GM21528 (cell line): ENCODE measurements around the gene YARS1.
"Not testable (repeated sequence)": the region's sequence is repeated elsewhere in the genome, so short reads cannot be mapped to it uniquely, and the experiment has no call there.

ENCODE experiments used
- ATAC-seq: cut with Tn5 transposase; IDR thresholded peaks from one replicate; pipeline ENCODE4 v1.9.1; 2021; ENCODE audit warnings: mild to moderate bottlenecking, moderate library complexity; ENCODE audit not compliant: unreplicated experiment, low FRiP score

YARS1 gene

DNA sequence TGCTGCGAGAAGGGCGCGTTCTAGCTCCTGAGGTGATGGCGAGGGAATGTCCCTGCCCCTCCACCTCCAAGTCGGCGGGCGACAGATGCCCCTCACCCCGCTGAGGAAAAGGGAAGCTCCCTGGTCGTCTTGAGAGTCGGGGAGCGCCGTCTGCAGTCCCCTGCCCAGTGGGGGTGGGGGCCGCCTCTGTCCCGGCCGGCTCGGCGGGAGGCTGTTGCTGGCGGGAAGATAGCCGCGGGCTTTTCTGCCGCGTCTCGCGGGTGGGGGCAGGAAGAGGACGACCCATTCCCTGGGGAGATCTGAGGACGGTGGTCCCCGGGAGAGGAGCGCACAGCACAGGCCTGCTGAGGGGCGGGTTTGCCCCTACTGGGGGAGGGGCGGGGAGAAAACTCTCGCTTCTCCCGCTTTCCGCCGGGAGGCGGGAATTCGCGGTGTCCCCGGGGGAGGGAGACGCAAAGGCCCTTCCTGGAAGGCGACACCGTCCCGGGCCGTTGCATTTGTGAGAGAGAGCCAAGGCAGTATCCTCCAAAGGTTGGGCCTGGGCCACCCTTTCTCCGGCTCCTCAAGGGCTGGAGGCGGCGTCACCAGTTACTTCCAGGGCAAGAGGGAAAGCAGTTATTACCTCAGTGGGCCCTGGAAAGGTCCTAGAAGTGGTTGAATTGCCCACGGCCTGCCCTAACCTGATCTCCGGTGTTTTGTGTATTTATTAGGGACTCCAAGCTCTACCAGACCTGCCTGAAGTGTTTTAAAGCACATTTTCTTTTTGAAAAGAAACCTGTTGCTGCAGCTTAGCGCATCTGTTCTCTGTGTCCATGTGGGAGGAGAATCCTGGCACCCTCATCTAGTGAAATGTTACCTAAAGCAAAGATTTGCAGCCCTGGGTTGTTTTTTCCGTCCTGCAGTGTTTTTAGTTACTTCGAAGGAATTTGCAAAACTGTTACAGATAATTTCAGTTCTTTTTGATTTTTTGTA lies 943 bp upstream of the YARS1 start:
- ATAC-seq, result peak; percentile 28

DNA sequence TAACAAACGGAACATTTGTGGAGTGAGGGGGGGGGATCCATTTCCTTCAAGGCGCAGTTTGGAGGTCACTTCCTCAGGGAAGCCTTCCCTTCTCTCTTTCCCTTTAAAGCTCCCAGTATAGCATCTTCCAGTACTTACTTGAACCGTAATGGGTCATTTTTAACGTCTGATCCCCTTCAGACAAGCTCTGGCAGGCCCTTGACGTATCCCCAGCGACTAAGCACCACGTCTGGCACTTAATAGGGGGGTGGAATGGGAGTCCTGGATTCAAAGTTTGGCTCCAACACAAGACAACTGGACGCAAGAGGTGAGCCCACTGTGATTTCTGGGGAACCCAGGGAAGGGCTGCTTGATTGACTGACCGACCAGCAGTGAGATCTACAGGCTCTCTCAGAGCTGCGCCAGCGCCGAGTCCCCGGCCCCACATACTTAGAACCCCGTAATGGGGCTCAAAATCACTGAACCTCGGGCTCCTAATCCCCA lies 441 bp downstream of the YARS1 start:
- peak; percentile 18 for ATAC-seq

DNA sequence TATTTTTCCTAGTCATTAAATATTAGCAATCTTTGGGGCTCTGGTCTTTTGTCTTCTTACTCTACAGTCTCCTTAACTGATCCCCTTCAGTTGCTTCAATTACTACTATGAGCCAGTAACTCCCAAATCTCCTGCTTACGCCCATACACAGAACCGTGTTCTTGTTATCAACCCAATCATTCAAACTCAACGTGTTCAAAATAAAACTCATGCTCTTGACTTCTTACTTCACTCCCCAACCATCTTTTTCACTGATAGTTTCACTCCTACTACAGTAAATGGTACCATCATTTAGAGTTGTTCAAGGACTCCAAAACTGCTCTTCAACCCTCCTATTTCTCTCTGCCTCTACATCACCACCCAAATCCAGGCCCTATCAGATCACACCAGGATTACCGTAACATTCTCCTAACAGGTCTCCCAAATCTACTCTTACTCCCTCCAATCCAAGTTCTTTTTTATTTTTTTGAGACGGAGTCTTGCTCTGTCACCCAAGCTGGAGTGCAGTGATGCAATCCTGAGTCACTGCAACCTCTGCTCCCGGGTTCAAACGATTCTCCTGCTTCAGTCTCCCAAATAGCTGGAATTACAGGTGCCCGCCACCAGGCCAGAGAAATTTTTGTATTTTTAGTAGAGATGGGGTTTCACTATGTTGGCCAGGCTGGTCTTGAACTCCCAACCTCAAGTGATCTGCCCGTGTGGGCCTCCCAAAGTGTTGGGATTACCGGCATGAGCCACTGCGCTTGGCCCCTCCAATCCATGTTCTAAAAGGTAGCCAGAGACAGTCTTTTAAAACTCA lies 3.0 kb downstream of the YARS1 start:
- ATAC-seq, result no peak

DNA sequence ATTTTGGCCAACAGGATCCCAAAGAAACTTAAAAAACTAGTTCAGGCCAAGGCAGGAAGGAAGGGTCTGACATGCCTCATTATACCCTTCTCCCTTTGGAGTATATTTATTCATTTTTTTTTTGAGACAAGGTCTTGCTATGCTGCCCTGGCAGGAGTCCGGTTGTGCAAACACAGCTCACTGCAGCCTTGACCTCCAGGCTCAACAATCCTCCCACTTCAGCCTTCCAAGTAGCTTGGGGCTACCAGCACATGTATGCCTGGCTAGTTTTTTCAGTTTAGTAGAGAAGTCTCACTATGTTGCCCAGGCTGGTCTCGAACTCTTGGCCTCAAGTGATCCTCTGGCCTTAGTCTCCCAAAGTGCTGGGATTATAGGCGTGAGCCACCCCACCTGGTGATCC lies 5.2 kb downstream of the YARS1 start:
- no peak for ATAC-seq

DNA sequence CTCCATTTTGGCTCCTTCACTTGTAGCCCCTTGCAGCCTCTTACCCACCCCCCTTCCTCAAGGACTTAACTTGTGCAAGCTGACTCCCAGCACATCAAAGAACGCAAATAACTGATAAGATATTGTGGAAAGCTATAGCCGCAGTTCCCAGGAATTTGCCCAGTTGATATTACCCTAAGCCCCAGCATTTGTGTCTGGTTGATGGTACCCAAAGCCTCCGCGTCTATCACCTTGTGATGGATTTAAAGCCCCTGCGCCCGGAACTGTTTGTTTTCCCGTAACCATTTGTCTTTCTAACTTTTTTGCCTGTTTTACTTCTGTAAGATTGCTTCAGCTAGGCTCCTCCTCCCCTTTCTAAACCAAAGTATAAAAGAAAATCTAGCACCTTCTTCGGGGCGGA lies 5.9 kb downstream of the YARS1 start:
- ATAC-seq, result no peak

DNA sequence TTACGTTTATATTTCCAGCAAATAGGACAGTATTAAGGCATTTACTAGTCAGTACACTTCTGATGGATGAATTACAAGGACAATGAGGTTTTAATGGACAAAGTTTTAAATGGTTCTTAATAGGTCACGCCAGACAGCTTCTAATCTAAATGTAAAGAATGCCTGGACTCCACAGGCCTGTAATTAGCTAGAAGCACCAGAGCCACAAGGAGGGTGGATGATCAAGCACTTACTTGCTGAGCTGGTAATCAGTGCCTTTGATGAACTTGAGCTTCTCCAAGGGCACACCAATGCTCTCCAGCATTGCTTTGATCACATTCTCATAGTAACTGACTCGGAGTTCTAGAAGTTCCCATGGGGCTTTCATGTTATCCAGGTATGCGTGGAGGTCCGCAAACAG lies 6.8 kb downstream of the YARS1 start:
- ATAC-seq, result no peak

DNA sequence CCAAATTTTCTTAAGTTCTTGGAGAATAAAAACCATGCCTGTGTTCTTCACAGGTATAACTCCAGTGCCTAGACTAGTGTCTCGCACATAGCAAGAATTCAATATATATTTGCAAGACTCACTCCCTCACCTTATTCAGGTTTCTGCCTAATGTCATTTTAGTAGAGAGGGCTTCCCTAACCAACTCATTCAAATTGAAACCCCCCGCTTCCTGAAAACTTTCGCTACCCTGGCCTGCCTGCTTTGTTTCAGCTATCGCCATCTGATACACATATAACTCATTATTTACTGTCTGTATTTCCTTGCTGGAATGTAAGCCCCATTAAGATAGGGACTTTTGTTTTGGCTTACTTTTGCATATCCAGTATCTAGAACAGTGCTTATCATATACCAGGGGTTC lies 8.6 kb downstream of the YARS1 start:
- ATAC-seq, result no peak

DNA sequence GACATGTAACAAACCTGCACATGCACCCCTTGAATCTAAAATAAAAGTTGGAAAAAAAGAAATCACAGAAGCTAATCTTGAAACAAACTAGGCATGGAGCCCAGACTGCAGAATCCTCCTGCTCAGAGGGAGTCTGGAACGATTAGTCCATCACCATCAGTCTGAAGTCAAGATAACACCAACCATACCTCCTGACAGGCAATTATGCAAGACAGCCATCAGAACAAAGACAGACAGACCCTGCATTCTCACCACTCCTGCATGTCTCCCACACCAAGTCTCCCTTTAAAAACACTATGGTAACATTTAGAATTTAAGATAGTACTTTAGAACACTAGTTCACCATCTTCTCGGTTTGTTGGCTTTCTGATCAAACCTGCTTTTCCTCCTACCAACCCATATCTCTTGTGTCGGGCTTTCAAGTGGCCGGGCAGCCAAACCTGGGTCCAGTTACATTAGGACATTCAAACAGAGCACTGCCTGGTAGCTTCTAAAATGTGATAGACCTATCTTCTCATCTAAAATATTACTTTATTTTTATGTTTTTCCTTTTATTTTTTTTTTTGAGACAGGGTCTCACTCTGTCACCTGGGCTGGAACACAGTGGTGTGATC lies 10.1 kb downstream of the YARS1 start:
- ATAC-seq, result no peak

DNA sequence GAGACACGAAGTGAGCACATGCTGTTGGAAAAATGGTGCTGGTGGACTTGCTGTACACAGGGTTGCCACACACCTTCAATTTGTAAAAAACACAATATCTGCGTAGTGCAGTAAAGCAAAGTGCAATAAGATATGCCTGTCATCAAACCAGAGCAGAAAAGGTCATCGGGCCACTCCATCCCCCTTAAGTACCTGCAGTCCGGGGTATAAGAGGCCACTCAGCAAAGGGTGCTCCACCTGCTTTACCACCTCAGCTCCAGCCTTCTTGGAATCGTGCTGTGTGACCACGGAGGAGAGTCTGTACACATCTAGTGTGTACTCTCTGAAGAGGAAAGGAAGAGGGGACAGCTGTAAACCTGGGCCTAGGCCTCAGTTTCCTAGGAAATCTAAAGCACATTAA lies 10.9 kb downstream of the YARS1 start:
- no peak for ATAC-seq

DNA sequence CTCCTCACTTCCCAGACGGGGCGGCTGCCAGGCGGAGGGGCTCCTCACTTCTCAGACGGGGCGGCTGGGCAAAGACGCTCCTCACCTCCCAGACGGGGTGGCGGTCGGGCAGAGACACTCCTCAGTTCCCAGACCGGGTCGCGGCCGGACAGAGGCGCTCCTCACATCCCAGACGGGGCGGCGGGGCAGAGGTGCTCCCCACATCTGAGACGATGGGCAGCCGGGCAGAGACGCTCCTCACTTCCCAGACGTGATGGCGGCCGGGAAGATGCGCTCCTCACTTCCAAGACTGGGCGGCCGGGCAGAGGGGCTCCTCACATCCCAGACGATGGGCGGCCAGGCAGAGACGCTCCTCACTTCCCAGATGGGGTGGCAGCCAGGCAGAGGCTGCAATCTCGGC lies 12.7 kb downstream of the YARS1 start:
- ATAC-seq, result not testable (repeated sequence)

DNA sequence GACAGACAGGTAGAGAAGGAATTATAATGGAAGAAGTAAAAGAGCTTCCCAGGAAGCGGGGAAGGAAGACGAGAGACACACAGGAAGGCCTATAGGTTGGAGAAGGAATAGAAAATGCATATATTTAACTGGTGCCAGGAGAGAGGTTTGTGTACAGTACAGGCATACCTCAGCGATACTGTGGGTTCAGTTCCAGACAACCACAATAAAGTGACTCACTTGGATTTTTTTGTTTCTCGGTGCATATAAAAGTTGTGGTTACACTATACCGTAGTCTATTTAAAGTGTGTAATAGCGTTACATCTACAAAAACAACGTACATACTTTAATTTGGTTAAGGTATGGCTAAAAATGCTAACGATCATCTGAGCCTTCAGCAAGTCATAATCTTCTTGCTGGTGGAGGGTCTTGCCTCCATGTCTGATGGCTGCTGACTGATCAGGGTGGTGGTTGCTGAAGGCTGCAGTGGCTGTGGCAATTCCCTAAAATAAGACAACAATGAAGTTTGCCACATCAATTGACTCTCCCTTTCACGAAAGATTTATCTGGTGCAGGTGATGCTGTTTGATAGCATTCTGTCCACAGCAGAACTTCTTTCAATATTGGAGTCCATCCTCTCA lies 16.0 kb downstream of the YARS1 start:
- ATAC-seq, result no peak

DNA sequence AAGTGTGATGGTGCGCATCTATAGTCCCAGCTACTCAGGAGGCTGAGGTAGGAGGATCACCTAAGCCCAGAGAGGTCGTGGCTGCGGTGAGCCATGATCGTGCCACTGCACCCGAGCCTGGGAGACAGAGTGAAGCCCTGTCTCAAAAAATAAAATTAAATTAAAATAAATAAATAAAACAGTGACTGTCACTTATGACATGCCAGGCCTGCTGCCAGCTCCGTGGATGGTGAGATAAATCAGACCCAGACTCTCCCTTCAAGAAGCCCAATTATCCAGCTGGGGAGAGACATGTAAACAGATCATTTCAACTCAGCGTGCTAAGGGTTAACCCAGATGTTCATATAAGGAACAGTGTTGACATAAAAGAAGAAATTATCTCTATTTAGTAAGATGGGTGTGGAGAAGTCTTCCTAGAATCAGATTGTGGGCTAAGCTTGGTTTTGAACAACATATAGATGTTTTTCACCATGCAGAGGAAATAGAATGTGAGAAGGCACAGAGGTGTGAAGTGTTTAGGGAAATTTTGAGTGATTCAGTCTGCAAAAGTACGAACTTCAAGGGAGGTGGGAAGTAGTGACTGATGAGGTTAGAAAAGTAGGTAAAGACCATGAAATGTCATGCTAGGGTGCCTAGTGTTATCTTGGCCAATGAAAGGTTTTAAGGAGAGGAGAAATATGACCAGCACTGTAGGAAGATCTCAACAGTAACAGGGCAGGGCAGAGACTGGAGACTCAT lies 18.3 kb downstream of the YARS1 start:
- no peak for ATAC-seq

DNA sequence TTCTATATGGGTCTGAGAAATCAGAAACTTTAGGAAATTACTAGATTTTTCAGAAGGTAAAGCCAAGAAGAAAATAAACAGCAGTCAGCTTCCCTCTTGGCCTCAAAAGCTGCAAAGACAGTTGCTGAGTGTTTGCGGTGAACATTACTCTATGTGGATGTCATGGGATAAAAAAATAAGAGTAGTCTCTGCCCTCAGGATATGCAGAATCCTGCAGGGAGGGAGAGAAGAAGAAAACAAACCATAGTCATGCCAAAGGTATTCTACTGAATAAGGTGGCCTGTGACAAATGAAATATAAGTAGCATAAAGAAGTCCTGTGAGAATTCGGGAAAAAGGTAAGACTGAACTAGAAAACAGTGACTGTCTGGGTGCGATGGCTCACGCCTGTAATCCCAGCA lies 19.0 kb downstream of the YARS1 start:
- ATAC-seq, result no peak

DNA sequence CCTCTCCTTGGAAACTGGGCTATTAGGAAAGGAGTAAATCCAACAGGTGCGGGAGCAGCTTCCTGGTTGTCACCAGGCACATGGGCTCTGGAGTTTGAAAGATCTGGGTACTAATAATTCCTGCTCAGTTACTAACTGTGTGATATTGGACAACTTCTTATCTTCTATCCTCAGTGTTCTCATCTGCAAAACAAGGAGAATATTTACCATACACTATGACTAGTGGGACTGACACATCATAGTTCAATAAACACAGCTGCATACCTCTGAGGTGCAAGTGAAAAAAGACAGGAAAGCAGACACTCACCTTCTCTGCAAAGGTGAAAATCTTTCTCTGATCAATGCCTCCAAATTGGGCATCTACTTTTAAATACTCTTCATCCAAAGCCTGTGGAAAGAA lies 19.7 kb downstream of the YARS1 start:
- no peak for ATAC-seq

DNA sequence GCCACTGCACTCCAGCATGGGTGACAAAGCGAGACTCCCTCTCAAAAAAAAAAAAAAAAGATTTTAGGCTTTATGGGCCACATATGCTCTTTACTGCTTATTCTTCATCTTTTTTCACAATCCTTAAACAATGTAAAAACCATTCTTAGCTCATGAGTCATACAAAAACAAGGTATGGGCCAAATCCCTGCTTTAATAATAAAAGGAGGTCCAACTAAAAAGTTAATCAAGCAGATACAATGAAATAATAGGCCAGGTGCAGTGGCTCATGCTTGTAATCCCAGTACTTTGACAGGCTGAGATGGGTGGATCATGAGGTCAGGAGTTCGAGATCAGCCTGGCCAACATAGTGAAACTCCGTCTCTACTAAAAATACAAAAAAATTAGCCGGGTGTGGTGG lies 21.4 kb downstream of the YARS1 start:
- ATAC-seq, result not testable (repeated sequence)

DNA sequence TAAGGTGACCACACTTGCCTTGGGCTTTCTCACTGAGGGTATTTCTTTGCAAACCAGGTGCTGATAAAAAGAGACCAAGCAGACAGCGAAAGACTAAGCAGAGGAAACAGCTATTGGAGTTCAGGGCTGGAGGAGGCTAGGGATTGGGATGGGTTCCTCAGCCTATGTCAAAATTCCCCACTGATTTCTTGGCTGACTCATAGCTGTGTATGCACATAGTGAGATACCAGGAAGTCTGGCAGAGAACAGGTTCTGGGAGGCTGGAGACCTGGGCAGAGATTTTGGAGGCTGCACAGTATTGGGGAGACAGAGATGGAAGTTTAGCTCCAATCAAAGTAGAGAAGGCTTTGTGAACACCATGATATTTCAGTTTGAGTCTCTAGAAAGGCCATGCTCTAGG lies 25.3 kb downstream of the YARS1 start:
- no peak for ATAC-seq

DNA sequence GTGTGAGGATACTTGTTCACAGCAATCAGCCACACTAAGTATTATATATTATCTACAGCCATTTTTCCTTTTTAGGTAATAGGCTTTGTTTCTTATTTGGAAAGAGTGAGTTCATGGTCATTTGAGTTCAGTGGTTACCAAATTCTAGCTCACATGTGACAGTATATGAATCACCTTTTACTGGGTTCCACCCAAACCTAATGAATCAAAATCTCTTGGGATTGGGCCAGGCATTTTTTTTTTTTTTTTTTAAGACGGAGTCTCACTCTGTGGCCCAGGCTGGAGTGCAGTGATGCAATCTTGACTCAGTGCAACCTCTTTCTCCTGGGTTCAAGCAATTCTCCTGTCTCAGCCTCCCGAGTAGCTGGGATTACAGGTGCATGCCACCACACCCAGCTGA lies 27.8 kb downstream of the YARS1 start:
- not testable (repeated sequence) for ATAC-seq

DNA sequence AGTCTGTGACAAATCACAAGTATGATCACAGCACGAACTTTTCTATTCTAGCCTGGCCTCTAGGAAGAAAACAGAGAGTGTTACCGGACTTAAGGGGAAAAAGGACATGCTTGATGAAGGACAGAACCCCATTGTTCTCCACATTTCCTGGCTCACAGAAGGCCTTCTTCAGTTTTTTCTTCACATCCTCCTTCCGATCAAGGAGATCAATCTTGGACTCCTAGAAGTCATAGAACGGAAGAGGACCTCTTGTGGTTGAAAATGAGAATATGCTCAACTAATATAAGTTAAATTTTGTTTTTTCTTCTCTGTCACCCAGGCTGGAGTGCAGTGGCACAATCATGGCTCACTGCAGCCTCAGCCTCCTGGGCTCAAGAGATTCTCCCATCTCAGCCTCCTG lies 30.3 kb downstream of the YARS1 start:
- ATAC-seq, result no peak

DNA sequence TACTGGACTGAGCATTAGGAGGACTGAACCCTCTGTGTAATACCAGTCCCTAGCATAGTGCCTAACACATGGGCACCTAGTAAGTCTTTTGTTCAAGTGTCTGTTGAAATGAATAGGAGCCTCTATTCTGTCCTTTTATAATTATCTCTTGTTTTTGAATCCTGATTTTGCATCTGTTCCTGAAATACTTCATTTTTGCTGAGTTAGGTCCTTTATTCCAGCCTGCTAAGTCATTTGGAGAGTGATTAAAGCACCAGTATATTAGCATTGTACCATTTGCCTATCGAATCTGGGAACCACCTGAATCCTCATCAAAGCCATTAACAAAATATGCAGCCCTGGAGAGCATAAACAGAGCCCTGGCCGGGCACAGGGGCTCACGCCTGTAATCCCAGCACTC lies 32.3 kb downstream of the YARS1 start:
- no peak for ATAC-seq

DNA sequence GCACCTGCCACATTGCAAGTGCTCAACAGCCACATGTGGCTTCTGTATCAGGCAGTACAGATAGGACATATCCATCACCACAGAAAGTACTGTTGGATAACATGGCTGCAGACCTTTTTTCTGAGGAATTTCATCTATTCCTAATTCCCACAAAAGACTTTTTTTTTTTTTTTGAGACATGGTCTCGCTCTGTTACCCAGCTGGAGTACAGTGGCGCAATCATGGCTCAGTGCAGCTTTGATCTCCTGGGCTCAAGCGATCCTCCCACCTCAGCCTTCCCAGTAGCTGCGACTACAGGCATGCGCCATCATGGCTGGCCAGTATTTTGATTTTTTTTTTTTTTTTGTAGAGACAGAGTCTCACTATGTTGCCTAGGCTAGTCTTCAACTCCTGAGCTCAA lies 33.3 kb downstream of the YARS1 start:
- no peak for ATAC-seq
